Measurements from ENCODE around the gene DMRTC2.

- no peak for TF ChIP-seq POLR2A (IDR thresholded peaks at IDR 0.05; ENCODE audit: low read length)
- TF ChIP-seq GATA1 (IDR thresholded peaks at IDR 0.05; ENCODE audit: low read depth, low read length): no peak
Observed at GRCh38 chr19:41845051-41845590, 279 bp downstream of the DMRTC2 start.

Measured in erythroblast (primary cell).